ENCODE data around the gene CDH1.

Gene CDH1

DNA sequence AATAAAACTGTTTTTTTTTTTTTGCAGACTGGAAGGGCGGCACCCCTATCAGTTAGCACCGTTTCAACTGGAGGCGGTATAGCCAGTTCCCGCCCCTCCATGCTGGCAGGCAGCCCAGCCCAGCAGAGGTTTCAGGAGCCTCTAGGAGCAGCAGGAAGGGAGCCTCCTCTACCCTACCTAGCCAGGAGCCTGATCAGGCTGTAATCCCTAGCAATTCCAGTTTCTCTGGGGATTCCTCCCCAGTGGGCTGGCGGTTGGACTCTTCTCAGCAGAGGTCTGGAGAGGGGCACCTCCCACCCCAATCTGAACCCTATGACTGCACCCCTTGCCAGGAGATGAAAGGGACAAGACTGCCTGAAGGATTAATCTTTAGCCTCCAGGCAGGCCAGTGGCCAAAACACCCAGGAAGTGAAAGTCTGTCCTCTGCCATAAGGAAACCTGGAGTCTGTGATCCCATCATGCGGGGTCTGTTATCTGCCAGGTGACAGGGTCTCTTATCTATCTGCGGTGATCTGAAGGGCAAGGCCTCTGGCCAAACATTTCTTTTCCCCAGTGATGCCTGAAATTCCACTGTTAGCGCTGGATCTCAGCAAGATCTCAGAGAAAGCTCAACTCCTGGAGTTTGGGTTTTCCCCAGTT, 4.9 kb upstream of the CDH1 start:
- no peak for DNase-seq (ENCODE audit: low spot score)

DNA sequence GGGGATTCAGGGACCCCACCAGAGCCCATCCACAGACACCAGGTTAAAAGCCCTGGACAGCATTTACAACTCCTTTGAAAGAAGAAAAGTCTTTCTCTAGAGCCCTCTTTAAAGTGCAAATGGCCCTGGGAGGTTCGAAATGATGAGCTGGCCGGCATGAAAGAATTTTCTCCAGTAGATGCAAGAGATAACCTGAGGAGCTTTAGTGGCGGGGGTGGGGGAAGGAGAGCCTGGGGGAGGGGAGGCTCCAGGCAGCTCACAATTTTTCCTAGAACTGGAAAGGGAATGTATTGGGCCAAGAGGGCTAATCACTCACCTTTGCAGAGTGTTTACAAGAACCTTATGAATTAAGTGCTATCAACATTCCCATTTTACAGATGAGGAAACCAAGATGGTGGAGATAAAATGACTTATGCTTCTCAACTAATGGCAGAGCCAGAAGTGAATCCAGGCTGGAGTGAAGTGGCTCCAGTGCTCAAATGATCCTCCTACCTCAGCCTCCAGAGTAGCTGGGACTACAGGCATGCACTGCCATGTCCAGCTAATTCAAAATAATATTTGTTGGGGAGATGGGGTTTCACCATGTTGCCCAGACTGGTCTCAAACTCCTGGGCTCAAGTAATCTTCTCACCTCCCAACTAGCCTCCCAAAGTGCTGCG, 4.2 kb upstream of the CDH1 start:
- DNase-seq (ENCODE audit: low spot score) = no peak

DNA sequence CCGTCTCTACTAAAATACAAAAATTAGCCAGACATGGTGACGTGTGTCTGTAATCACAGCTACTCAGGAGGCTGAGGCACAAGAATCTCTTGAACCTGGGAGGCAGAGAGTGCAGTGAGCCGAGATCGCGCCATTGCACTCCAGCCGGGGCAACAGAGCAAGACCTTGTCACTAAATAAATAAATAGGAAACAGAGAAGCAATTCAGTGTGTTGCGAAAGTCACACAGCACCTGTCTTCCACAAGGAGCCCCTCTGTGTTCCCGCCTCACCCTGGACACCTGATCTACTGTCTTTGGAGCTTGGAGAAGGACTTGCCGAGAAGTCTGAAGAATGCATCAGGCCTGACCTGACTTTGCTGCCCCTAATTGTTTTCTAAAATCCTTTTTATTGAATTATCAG, 3.5 kb upstream of the CDH1 start:
- DNase-seq (ENCODE audit: low spot score) = no peak

DNA sequence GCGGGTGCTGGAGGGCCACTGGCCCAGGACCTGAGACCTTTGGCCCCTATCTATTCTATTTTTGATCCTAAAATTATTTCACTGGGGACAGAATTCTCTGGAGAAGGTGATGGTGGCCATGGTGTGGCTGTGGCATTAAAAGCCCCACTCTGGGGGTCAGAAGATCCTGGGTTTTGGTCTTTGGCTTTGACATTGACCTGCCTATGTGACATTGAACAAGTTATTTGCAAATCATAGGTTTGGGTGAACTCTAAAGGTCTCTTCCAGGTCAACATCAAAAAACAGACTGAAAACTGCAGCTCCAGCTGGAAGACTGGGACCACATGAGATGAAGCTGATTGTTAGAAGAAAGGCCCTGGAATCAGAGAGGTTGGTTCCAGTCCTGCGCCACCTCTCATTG, 2.3 kb upstream of the CDH1 start:
- DNase-seq (ENCODE audit: low spot score) = no peak

DNA sequence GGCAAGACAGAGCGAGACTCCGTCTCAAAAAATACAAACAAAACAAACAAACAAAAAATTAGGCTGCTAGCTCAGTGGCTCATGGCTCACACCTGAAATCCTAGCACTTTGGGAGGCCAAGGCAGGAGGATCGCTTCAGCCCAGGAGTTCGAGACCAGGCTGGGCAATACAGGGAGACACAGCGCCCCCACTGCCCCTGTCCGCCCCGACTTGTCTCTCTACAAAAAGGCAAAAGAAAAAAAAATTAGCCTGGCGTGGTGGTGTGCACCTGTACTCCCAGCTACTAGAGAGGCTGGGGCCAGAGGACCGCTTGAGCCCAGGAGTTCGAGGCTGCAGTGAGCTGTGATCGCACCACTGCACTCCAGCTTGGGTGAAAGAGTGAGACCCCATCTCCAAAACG, 531 bp upstream of the CDH1 start:
- no peak for DNase-seq (ENCODE audit: low spot score)

DNA sequence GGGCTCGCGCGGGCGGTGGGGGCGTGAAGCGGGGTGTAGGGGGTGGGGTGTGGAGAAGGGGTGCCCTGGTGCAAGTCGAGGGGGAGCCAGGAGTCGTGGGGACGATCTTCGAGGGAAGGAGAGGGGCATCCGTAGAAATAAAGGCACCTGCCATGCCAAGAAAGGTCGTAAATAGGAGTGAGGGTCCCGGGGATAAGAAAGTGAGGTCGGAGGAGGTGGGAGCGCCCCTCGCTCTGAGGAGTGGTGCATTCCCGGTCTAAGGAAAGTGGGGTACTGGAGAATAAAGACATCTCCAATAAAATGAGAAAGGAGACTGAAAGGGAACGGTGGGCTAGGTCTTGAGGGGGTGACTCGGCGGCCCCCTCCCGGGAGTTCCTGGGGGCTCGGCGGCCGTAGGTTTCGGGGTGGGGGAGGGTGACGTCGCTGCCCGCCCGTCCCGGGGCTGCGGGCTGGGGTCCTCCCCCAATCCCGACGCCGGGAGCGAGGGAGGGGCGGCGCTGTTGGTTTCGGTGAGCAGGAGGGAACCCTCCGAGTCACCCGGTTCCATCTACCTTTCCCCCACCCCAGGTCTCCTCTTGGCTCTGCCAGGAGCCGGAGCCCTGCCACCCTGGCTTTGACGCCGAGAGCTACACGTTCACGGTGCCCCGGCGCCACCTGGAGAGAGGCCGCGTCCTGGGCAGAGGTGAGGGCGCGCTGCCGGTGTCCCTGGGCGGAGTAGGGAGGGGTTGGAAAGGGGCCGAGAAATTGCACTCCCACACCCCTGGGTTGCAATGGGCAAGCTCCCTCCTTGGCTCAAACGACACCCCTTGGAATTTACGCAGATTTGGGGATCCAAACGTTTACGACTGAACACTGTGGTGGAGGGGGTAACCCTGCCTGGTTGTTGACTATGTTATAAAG, 888 bp downstream of the CDH1 start:
- DNase-seq (ENCODE audit: low spot score) = no peak

DNA sequence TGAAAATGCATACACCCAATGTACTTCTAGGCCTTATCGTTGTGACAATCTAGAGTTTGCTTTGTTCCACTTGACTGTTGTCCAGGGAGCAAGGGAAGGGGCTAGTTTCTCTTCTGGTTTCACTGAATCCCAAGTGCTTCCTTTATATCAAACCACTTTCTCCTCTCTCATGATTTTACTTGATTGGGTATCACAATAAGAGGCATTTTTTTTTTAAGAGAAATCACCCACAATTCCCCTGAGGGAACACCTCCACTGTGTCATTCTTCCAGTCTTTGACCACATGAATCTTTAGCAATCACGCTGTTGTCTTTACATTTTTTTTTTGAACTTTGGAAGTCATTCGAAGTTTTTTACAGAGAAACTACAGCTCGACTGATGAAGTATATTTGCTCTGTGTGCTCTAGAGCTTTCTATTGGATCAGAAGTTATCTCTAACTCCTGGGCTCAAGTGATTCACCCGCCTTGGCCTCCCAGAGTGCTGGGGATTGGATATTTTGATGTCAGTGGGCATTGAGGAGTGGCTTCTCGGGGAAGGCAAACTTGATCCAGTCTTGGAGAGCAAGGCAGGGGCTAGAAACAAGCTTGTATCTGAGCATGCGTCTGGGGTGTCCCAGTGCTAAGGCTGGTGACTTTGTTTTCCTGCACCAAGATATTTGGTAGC, 3.0 kb downstream of the CDH1 start:
- no peak for DNase-seq (ENCODE audit: low spot score)

DNA sequence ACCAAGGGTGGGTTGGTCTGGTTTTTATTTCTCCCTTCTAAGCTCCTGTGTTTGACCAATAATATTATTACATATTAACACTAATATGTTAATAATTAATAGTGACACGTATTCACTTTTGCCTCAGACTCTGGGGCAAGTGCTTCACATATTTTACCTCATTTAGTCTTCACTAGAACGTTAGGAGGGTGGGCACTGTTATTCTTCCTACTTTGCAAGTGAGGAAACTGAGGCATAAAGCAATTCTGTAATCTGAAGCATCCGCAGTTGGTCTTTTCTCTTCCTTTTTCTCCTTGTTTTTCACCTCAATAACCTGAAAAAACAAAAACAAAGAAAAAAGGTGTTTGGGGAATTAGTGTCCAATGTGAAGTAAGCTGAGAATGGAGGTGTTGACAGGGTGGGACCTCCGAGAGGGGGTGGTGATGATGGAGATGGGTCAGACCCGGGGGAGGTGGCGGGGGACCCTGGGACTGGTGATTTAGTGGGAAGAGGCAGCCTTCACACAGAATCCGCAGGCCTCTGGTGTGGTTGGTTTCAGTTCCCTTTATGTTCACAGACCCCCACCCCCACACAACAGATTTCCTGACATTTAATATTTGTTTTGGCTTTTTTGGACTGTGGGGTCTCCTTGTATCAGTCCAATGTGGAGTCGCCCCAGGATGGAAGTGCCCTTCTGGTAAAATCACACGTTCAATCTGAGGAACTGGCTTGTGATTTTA, 3.7 kb downstream of the CDH1 start:
- DNase-seq (ENCODE audit: low spot score) = no peak

DNA sequence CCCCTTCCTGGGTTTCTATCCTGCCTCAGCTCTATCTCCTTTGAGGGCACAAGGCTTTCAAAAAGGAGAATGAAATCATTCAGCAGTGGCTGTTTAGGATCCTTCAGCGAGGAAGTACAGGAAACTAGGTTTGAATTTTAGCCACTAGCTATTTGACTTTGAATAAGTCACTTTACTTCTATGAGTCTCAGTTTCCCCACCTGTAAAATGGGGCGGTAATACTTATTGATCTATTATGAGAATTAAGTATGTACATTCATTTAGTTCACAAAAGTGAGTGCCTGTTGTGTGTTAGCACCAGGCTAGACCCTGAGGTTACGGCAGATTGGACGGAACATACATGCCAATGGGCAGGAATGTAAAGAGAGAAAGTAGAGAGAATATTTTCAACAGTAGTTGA, 6.6 kb downstream of the CDH1 start:
- DNase-seq (ENCODE audit: low spot score) = no peak

DNA sequence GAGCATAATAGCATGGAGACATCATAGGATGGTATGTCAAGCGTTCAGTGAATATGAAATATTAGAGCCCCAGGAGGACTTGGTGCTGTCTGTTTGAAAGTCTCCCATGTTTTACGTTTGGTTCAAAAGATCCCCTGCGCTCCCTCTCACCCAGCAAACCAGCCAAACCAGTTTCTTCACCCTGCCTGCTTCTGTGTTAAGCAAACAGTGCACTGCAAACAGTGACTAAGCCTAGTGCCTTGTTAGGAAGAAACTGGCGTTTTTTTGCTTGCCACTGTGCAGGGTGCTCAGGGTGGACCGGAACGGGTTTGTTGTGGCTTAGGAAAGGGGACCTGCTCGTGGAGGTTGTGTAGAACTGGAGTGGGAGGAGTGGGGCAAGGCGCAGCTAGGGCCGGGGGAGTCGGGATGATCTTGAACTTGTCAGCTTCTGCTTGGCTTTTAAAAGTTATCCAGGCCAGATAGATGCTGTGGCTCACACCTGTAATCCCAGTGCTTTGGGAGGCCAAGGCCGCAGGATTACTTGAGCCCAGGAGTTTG, 7.7 kb downstream of the CDH1 start:
- no peak for DNase-seq (ENCODE audit: low spot score)

DNA sequence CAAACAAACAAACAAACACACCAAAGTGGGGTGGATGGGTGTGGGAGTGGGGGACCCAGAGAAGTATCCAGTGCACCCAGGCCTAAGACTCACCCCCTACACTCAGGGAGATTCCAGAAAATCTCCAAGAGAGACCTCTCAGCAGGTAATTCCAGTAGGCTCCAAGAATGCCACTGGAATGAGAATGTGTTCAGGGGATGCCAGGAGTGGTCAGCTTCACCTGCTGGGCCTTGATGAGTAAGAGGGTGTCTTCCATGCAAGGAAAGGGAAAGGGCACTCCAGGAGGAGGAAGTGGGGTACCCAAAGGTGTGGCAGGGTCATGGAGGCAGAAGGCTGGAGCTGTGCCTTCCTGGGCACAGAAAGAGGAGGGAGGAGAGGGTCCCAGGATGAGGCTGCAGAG, 9.9 kb downstream of the CDH1 start:
- DNase-seq (ENCODE audit: low spot score) = no peak

DNA sequence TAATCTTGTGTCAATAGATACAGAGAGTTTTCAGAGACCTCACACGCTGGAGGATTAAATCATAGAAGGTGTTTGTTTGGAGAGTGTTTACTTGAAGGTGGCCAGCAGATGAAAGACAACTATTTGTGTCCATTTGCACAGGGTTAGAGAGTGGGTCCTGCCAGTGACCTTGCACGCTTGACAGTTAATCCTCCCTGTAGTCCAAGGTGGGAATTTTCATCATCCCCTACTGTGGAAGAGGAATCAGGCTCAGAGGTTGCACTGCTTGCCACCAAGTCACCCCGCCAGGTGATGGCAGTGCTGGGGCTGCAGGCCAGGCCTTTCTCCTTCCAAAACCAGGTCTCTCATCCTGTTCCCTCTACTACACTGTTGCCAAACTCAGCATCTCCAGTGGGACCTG, 12.3 kb downstream of the CDH1 start:
- DNase-seq (ENCODE audit: low spot score) = no peak

DNA sequence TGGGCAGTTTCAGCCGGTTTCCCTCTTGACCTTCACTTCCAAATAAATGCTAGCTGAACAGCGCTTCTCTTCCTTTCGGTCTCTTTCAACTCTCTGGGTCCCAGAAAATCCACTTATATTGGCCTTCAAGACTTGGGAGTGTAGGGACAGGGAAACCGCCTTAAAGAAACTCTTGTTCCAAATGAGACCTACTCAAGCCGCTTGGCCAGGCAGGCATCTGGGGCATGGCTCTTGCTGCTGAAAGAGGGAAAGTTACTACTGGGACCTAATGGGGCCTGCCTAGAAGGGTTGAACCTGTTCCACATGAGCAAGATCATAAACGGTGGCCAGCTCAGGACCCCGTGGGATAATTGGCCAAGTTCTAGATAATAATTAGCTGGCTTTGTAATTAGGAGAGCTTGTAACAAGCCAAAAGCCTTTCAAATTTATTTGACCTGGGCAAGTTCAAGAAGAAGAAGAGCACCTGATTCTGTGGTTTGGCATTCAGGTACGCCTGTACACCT, 13.2 kb downstream of the CDH1 start:
- DNase-seq (ENCODE audit: low spot score) = no peak

DNA sequence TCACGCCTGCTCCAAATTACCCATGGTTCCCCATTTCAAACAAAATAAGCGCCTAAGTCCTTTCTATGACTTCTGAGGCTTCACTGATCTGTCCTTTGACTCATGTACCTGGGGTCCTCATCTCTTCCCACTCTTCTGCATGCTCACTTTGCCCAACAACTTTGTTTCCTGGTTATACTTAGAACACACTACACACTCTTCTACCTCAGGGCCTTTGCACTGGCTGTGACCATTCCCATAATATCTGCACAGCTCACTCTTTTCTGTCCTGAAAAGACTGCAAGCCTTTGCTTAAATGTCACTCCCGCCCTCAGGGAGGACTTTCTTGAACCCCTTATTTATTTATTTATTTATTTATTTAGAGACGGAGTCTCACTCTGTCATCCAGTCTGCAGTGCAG, 14.1 kb downstream of the CDH1 start:
- no peak for DNase-seq (ENCODE audit: low spot score)

DNA sequence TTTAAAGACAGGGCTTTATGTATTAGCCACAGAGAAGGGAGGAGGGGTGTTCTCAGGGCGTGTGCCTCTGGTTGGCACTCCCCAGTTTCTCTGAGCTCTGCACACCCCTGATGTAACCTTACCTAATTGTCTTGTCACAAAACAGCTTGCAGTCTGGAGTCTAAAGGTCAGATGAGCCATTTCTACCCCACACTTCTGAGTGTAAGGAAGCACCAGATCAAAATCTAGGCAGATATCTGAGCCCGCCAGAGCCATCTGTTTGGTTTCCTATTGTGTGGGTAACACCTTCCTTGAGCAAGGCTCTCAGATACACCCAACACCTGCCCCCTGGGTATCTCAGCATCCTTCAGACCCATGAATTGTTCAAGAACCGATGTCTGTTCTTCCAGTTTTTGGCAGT, 15.5 kb downstream of the CDH1 start:
- DNase-seq (ENCODE audit: low spot score) = no peak

DNA sequence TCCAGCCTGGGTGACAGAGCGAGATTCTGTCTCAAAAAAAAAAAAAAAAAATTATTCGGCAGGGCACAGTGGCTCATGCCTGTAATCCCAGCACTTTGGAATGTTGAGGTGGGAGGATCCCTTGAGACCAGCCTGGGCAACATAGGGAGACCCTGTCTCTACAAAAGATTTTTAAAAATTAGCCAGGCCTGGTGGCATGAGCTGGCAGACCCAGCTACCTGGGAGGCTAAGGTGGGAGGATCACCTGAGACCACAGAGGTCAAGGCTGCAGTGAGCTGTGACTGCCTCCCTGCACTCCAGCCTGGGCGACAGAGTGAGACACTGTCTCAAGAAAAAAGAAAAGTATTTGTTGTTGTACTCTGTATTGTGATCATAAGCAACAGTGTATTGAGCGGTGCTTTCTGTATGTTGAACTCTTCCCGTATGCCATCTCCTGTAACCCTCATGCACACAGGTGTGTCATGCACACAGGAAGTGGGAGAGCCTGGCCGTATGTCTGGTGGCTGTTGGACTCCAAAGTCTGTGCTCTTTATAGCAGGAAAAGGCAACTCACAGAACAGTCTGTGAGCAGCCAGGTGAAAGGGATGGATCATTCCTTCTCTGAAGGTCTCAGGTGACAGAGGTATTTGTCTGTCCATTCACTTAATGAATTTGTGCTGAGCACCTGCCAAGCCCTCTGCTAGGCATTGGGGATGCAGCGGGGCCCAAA, 17.1 kb downstream of the CDH1 start:
- no peak for DNase-seq (ENCODE audit: low spot score)

DNA sequence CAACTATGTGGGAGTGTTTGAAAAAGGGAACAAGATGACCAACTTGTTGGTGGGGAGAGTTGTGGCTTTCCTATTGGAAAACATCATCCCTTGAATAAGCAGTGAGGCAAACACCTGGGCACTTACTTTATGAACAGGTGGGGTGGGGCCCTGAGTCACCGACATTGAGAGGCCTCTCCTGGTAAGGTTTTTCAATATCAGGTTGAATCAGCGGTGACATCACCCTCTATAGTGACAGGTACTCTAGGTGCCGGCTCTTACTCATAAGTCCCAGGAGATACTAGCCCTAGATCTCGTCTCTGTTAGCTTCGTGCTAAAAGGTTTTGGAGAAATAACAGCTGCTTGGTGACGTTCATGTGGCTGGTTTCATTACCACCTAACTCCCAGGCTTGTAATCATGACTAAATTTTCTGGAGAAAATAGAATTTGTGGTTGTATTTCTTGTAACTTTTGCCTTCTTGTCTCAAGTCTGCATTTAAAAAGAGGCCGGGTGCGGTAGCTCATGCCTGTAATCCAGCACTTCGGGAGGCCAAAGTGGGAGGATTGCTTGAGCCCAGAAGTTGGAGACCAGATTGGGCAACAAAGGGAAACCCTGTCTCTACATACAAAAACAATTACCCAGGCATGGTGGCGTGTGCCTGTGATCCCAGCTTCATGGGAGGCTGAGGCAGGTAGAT, 19.3 kb downstream of the CDH1 start:
- no peak for DNase-seq (ENCODE audit: low spot score)

DNA sequence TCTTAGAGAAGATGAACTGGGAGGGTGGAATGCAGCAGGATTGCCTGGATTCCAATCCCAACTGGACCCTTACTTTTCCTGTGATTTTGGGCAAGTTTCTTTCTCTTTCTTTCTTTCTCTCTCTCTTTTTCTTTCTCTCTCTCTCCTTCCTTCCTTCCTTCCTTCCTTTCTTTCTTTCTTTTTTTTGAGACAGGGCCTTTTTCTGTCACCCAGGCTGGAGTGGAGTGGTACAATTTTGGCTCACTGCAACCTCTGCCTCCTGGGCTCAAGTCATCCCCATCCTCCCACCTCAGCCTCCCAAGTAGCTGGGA, 20.5 kb downstream of the CDH1 start:
- no peak for DNase-seq (ENCODE audit: low spot score)

DNA sequence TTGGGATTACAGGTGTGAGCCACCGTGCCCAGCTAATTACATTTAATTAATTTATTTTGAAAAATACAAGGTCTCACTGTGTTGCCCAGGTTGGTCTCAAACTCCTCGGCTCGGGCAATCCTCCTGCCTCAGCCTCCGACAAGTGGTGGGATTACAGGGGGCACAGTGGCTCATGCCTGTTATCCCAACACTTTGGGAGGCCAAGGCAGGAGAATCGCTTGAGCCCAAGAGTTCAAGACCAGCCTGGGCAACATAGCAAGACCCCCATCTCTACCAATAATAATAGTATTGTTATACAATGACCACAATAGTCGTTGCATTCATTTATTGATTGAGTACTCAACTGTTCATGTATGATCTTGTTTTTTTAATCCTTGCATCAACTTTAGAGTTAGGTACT, 22.0 kb downstream of the CDH1 start:
- no peak for DNase-seq (ENCODE audit: low spot score)

DNA sequence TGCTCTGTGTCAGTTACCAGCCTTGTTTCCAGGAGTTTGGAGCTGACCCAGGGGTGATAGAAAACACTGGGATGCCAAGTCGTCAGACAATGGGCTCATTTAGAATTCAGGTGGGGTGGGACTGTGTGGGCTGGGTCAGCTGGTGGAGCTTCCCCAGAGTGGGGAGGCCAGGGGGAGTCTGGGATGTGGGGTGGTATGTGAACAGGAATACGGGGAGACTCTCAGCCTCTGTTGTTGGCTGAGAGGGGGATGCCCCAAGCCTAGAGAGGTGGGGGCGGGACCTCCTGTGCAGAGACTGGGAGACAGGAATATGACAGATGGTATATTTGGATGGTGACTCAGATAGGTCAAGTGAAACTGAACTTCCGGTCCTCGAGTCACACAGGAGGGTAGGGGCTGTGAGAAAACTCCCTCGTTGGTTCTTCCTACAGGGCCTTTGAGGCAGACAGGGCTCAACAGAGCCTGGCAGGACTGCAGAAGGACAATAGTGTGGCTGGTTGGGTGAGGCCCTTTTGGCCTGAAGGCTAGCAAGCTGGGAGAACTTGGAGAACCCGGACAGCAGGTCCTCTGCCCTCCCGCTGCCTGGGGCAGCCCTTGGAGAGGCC, 23.7 kb downstream of the CDH1 start:
- no peak for DNase-seq (ENCODE audit: low spot score)
